Keratinocyte (primary cell): ENCODE data around the gene LAYN.

ENCODE experiments used
- CTCF ChIP-seq, 3 experiments: IDR thresholded peaks in 1 of 3; conservative IDR thresholded peaks in 1 of 3; optimal IDR thresholded peaks in 1 of 3; 2 replicates in 2 of 3; 3 replicates in 1 of 3; pipeline versions ENCODE3 to v1.5.1; 2011; ENCODE audit warnings: low read length in 3 of 3, mild to moderate bottlenecking in 3 of 3, moderate library complexity in 2 of 3, control low read depth in 1 of 3, inconsistent platforms in 1 of 3; ENCODE audit not compliant: insufficient read depth in 2 of 3; ENCODE audit errors: extremely low read depth in 1 of 3
- EZH2 ChIP-seq: IDR thresholded peaks from one replicate; pipeline ENCODE4 v1.6.1; 2012; ENCODE audit warnings: inconsistent platforms, mild to moderate bottlenecking, low read length, moderate library complexity

GRCh38 chr11:111540937-111541253 is 375 bp downstream of the LAYN start:
- TF ChIP-seq CTCF (optimal IDR thresholded peaks at IDR 0.05 in 1 of 3, IDR thresholded peaks at IDR 0.05 in 1 of 3, conservative IDR thresholded peaks at IDR 0.05 in 1 of 3; ENCODE audit: extremely low read depth in 1 of 3, insufficient read depth in 2 of 3, low read length in 3 of 3) (no peak), EZH2 (peak; percentile 15)
